ENCODE data around the gene CDC14A. TPM values are rescaled to one million over a fixed set of nuclear protein-coding genes. Genes with fewer than 3 reads are reported as not detected.

Gene CDC14A
- total RNA-seq, 6 experiments from 2014 or later, result 2.4 to 5.1 (median 3.0) TPM

GRCh38 chr1:100510451-100510850 is 158.1 kb downstream of the CDC14A start:
- no peak overlapping the region for H3K27ac Mint-ChIP-seq
- H3K9me3 Mint-ChIP-seq, result no peaks in the 10 kb centered on the region
- no peaks in the 10 kb centered on the region for H3K27me3 Mint-ChIP-seq (ENCODE audit: insufficient read depth)
- no peak for TF ChIP-seq CTCF (IDR thresholded peaks at IDR 0.05)
- H3K4me3 Mint-ChIP-seq, result no peak overlapping the region
- no peaks in the 10 kb centered on the region for H3K4me1 Mint-ChIP-seq (ENCODE audit: low read depth)
- no peak for DNase-seq
- no peaks in the 10 kb centered on the region for H3K36me3 Mint-ChIP-seq (ENCODE audit: low read depth)

DNA sequence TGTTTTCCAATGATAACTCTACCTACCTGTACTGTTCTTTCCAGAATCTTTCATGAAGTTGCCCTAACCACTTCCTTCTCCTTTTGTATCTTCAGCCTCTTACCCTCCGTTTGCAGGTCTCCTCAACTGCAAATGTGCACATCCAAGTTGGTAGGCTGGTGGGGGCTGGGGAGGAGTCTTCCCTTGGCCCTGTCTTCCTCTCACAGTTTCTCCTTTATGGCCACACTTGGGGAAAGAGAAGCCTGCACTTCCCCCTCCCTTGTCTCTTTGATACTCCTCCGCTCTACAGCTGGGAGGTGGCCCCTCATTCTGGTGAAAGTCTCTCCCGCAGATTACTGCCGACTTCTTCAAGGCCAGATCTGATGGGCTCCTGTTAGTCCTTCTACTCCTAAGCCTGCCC is 158.8 kb downstream of the CDC14A start:
- Mint-ChIP-seq H3K9me3 (no peaks in the 10 kb centered on the region), H3K27ac (no peak overlapping the region), H3K4me3 (no peak overlapping the region), H3K36me3 (ENCODE audit: low read depth) (no peaks in the 10 kb centered on the region), H3K4me1 (ENCODE audit: low read depth) (no peaks in the 10 kb centered on the region), H3K27me3 (ENCODE audit: insufficient read depth) (no peaks in the 10 kb centered on the region)
- no peak for TF ChIP-seq CTCF (IDR thresholded peaks at IDR 0.05)
- DNase-seq, result no peak

DNA sequence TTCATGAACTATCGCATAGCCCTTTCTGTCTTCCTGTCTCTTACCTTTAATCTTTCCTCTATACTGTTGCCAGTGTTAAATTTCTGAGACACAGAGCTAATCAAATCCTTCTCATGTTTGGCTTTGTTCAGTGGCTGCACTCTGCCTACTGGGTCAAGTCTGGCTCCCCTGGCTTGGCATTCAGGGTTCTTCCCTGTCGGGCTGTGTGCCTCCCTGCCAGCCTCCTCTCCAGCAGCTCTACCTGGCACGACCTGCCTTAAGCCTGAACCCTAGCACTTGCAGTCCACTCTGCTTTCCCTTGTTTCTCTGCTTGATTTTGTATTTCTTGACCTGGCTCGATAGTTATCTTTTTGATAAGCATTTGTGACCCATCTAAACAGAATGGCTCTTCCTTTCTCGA is 159.5 kb downstream of the CDC14A start:
- Mint-ChIP-seq H3K4me1 (ENCODE audit: low read depth) (no peaks in the 10 kb centered on the region), H3K9me3 (no peaks in the 10 kb centered on the region), H3K27me3 (ENCODE audit: insufficient read depth) (no peaks in the 10 kb centered on the region), H3K4me3 (no peak overlapping the region), H3K27ac (no peak overlapping the region), H3K36me3 (ENCODE audit: low read depth) (no peaks in the 10 kb centered on the region)
- no peak for TF ChIP-seq CTCF (IDR thresholded peaks at IDR 0.05)
- no peak for DNase-seq

DNA sequence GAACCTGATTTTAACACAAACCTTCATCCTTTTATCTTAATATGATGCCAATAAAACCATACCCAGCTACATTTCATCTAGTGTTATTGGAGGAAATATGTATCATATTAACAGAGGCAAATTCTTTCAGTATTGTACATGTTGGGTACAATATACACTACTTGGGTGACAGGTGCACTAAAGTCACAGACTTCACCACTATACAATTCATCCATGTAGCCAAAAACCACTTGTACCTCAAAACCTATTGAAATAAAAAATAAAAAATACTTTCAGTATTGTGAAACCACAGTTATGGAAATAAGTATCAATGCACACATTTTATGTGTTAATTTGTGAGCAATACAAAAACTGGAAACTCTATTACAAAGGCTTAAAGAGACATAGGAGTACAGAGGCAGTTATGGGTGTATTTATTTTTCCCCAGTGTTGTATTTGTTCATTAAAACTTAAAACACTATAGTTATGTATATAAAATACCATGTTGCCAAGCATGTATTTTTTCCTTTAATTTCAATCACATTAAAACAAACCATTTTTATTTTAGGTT is 160.6 kb downstream of the CDC14A start:
- Mint-ChIP-seq H3K27ac (no peak overlapping the region), H3K36me3 (ENCODE audit: low read depth) (no peaks in the 10 kb centered on the region), H3K4me1 (ENCODE audit: low read depth) (no peaks in the 10 kb centered on the region), H3K9me3 (no peaks in the 10 kb centered on the region), H3K4me3 (no peak overlapping the region), H3K27me3 (ENCODE audit: insufficient read depth) (no peaks in the 10 kb centered on the region)
- TF ChIP-seq CTCF (IDR thresholded peaks at IDR 0.05), result no peak
- DNase-seq, result no peak

DNA sequence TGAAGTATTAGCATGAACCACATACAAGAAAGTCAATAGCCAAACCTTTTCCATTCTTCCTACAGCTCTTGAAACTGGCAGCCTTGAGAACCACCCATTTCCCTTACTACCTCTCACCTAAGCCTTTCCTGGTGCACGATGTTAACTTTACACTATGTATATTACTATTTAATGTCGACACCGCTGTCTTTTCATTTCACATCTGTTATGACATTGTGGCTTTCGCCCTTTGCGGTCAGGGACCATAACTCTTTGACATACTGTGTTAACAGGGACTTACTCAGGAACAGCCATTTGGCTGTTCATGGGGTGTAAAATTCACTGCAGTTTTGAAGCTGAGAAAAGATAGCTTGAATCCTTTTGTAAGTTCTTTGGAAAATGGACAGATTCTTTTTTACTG is 164.6 kb downstream of the CDC14A start:
- Mint-ChIP-seq H3K27ac (no peak overlapping the region), H3K36me3 (ENCODE audit: low read depth) (no peaks in the 10 kb centered on the region), H3K27me3 (ENCODE audit: insufficient read depth) (no peaks in the 10 kb centered on the region), H3K9me3 (no peaks in the 10 kb centered on the region), H3K4me1 (ENCODE audit: low read depth) (no peaks in the 10 kb centered on the region), H3K4me3 (no peak overlapping the region)
- TF ChIP-seq CTCF (IDR thresholded peaks at IDR 0.05), result no peak
- no peak for DNase-seq

DNA sequence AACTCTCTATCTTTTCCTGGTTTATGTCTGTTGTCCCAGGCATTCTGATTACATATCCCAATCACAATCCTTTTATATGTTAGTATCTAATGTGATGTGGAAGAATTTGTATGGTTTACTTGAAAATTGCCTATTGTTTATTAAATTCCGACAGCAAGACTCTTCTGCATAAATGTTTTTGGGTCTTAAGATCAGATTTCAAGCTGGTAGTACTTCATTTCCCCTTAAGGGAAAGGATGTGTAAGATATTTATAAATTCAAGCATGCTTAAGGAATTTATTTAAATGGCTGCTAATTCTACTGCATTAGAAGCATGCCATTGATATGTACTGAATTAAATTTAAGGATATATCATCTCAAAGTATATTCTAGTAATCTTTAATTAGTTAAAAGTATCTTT is 165.2 kb downstream of the CDC14A start:
- Mint-ChIP-seq H3K9me3 (no peaks in the 10 kb centered on the region), H3K4me1 (ENCODE audit: low read depth) (no peaks in the 10 kb centered on the region), H3K27me3 (ENCODE audit: insufficient read depth) (no peaks in the 10 kb centered on the region), H3K36me3 (ENCODE audit: low read depth) (no peaks in the 10 kb centered on the region), H3K4me3 (no peak overlapping the region), H3K27ac (no peak overlapping the region)
- no peak for DNase-seq
- no peak for TF ChIP-seq CTCF (IDR thresholded peaks at IDR 0.05)
